Fibroblast of mammary gland (primary cell): ENCODE results near the gene AGRN.

Experiments used
- DNase-seq: peaks from one replicate; pipeline ENCODE4 v3.0.0-alpha.2; 2010; ENCODE audit warnings: low read depth
- H3K4me3 ChIP-seq: 2 replicates; pipeline ENCODE4 v1.5.1; 2011; ENCODE audit warnings: low read depth, mild to moderate bottlenecking, low read length, moderate library complexity; ENCODE audit not compliant: control insufficient read depth
- TF ChIP-seq, protein P1 (sequence below): conservative IDR thresholded peaks from 2 replicates; pipeline ENCODE4 v1.5.1; 2011; ENCODE audit warnings: low read depth, low read length, inconsistent platforms; ENCODE audit not compliant: control insufficient read depth, insufficient read depth

Gene AGRN

DNA sequence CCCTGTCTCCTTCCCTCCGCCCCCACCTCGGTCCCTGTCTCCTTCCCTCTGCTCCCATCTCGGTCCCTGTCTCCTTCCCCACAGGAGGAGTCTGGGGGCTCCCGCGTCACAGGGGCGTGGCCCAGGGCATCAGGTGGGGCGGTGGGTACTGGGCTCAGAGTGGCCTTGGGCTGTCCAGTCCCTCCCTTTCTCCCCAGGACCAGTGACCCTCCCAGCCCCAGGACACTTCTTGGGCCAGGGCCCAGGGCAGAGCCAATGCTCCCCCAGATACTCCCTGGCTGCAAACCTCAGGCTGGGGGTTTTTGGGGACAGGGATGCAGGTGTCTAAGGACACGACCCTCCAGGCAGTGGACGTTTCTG, 61.0 kb downstream of the AGRN start:
- TF ChIP-seq, protein P1, sequence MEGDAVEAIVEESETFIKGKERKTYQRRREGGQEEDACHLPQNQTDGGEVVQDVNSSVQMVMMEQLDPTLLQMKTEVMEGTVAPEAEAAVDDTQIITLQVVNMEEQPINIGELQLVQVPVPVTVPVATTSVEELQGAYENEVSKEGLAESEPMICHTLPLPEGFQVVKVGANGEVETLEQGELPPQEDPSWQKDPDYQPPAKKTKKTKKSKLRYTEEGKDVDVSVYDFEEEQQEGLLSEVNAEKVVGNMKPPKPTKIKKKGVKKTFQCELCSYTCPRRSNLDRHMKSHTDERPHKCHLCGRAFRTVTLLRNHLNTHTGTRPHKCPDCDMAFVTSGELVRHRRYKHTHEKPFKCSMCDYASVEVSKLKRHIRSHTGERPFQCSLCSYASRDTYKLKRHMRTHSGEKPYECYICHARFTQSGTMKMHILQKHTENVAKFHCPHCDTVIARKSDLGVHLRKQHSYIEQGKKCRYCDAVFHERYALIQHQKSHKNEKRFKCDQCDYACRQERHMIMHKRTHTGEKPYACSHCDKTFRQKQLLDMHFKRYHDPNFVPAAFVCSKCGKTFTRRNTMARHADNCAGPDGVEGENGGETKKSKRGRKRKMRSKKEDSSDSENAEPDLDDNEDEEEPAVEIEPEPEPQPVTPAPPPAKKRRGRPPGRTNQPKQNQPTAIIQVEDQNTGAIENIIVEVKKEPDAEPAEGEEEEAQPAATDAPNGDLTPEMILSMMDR, result no peak
- no peak for DNase-seq
- H3K4me3 ChIP-seq, result no peak overlapping the region

DNA sequence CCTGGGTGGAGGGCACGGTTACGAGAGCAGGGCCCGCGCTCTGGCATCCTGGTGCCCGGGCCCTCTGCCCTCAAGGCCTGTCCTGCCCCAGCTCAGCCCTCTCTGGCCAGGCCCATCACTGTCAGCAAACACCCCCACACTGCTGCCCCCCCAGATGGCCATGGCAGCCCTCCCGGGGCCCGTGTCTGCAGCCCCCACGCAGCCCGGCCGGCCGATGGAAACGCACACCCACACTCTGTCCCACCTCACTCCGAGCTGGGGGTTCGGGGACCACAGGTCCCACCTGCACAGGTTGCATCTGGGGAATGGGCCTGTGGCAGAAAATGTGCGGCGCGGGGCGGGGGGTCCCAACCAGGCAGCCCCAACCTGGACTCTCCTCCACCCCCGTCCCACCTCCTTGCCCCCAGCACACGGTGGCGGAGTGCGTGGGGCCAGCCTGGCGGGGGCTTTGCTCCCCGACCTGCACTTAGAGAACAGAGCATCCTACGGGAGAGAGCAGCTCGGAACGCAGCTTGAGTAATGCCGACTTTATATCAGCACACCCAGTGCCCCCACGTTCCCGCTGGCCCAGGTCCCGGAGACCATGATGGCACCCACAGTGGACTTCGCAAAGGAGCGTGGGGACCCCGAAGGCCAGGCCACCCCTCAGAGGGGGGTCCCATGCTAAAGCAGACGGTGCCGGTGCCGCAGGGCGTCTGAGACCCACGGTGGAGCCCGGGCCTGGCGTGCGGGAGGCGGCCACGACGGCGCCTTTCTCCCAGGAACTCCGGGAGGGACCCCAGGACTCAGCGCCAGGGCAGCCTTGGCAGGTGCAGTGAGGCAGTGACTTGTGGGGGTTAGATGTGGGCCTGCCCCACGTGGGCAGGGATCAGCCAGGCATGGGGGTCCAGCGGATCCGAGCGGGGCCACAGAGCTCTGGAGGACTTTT, 61.7 kb downstream of the AGRN start:
- H3K4me3 ChIP-seq, result no peak overlapping the region
- TF ChIP-seq, protein P1, result no peak

DNA sequence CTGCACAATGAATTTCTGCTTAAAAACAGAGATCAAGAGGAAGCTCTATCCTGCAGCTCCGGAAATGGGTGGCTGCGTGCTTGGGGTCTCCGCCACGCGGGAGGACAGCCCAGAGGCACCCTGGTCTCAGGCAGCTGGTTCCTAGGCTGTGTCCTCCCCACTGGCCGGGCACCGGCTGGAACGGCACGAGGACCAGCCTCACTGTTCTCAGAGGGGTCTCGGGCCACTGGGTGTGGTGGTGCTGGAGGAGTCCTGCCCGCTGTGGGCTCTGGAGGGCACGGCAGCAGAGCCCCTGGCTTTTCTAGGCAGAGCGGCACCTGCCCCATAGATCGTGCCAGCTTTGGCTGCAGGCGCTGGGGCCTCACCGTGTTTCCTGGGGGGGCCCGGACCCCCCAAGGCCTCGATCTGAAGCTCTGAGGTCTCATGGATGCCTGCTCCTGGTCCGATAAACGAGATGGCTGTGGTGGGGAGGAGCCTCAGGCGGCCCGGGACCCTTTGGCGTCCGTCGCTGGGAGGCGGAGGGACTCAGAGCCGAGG, 62.4 kb downstream of the AGRN start:
- no peak overlapping the region for H3K4me3 ChIP-seq
- DNase-seq, result no peak
- TF ChIP-seq, protein P1, result no peak

More for the DNA sequence above, 61.7 kb downstream of the AGRN start:
- no peak for DNase-seq

DNA sequence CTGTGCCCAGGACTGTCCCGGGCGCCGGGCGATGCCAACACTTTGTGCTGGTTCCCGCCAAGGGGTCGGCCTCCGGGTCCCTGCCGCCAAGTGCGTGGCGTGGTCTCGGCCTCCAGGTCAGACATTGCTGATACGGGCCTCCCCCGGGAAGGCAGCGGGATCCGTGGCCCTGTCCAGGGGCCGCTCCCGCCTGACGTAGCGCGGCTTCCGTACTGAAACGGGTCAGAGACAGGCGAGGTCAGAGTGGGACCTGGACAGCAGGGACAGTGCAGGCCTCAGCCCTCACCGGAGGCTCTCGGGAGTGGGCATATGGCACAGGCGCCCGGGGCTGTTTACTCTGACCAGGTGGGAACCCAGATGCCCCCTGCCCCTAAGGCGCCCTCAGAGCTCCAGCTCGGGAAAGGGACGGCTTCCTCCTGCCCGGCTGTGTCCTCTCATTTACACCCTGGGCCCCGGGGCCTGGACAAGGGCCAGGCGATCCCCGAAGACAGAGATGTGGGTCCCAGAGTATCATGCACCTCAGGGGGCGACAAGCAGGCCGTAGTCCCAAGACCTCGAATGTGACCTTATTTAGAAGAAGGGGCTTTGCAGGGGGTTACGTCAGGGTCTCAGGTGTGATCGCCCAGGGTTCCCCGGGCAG, 63.0 kb downstream of the AGRN start:
- no peak for DNase-seq

DNA sequence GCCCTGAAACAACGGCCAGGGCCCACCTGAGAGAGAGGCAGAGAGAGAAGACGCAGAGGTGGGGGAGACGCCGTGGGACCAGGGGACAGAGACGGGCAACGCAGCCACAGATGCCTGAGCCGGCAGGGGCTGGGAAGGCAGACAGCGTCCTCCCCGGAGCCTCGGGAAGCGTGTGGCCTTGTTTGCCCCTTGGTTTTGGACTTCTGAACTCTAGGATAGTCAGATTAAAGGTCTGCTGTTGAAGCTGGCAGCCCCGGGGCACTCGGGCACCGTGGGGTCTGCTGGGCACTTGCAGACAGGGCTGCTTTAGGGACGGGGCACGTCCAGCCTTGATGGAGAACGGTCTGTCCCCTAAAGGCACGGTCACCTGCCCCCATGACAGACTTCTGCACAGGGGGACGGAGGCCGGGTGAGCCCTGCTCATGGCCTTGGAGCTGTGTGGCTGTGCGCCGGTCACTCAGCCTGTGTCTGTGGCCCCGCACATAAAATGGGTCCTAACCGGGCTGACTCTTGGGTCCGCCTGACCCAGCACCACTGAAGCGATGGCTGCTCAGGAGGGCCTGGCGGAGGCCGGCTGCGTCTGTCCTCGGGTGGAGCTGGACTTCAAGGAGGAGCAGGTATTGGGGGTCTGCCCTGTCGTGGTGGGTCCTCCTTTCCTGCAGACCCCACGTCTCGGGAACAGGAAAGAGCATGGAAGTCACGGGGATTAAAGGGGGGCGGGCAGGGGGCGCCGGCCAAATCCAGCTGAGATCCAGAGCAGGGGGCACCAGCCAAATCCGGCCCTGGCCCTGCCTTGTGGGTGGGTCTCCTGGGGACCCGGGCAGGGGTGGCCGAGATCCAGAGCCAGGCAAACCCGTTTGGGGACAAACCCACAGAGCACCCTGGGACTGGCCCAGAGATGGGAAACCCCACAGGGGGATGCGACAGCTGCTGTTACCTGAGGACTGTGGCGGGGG, 63.8 kb downstream of the AGRN start:
- DNase-seq, result no peak
- no peak overlapping the region for H3K4me3 ChIP-seq
- TF ChIP-seq, protein P1, result no peak

More for the DNA sequence above, 63.0 kb downstream of the AGRN start:
- TF ChIP-seq, protein P1, result no peak
- no peak overlapping the region for H3K4me3 ChIP-seq

DNA sequence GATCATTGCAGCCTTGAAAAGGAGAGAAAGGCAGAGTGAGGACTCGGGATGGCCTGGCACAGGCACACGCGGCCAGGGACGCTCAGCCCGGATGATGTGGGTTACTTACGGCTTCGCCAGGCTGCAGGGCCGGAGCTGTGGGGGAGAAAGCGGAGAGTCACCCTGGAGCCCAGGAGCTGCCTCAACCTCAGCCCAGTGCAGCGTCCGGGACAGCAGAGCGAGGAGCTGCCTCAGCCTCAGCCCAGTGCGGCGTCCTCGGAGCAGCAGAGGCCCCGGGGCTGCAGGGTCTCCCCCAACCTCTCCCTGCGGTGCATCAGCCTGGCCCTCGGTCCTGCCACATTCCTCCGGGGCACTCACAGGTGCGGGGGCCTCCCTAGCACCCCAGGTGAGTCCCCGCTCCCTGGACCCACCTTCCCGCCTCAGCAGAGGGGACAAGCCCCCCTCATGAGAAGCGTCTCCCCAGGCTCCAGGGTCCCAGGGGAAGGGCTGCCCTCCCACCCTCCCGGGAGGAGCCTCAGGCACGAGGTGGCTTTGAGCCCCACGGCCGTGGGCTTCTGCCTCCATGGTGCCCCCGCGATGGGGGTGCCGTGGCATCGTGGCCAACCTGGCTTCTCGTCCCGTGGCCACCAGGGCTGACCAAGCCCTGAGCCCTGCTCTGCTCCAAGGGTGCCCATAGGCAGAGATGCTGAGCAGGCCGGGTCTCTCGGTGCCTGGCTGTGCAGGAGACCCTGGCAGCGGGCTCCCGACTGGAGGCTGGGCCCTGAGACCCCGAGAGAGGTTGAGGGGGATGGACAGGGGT, 64.7 kb downstream of the AGRN start:
- TF ChIP-seq, protein P1, result no peak
- no peak overlapping the region for H3K4me3 ChIP-seq
- no peak for DNase-seq
